ENCODE results near the gene DTD1. TPM values are rescaled to one million over a fixed set of nuclear protein-coding genes. Genes with fewer than 3 reads are reported as not detected.

DTD1 gene
- total RNA-seq, 4 donors from 2014 or later = 12.1 to 44.9 (median 19.9) TPM

DNA sequence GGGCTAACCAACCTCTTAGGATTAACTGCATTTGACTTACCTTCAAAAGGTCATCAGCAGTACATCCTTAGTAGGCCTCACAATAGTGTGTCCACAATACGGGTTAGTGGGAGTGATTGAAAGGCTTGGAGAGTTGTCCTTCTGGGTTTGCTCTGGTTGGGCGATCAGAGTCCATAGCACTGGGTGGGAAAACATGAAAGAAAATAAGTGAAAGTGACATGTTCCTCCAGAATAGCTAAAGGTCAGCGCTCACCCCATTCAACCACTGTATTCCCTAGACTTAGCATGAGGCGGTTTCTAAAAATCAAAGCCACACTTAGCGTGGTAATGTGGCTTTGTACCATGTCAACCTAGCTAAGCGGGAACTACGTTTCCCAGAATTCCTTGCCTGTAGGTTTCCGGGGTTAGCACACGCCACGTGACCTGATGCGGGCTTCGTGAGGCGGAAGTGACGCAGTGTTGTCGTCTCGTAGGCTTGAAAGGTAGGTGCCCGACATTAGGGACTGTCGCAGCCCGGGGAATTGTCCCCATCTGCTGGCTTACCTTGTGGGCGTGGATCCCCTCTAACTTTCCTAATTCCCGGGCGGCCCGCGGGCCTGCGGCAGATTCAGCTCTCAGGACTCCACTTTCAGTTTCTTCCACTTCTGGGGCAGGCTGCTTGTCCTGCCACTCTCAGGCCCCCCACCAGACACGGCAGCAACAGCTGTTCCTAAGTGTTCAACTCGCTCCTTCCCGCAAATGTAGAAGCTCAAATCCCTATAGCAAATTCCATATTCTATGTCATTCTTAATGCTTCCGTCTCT lies 206.0 kb downstream of the DTD1 start:
- 12 to 14% methylated on average over 13 to 18 of the region's 29 CpGs for WGBS, 2 donors (ENCODE audit: low coverage in 1 of 2)
- H3K27me3 ChIP-seq = peaks cover 4% of the 10 kb centered on the region
- peak overlapping the region; percentile 69 to 90 (median 88) for H3K27ac ChIP-seq

DNA sequence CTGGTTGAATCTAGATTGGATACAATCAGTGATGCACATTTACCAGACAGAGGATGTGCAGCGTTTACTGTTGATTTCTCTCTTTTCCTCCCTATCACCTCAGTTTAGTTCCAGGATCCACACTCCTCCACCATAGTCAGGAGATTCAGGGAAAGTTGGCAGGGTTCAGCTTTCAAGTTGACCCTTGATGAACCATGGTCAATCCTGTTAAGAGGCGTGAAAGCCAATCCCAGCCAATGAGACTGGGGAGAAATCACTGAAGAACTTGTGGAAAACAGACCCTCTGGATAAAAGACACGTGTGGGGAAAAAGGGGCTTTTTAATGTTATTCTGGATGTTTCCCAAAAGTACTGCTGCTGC lies 206.6 kb downstream of the DTD1 start:
- Histone ChIP-seq H3K27ac (peak overlapping the region; percentile 69 to 90 (median 88)), H3K4me3 (peak overlapping the region; percentile 62 to 64), H3K9me3 (peaks cover 0 to 7% (median 0%) of the 10 kb centered on the region in 3 donors), H3K36me3 (no peaks in the 10 kb centered on the region), H3K27me3 (peaks cover 4% of the 10 kb centered on the region), H3K4me1 (peaks cover 0 to 13% (median 8%) of the 10 kb centered on the region in 3 donors)
- TF ChIP-seq, protein P1, sequence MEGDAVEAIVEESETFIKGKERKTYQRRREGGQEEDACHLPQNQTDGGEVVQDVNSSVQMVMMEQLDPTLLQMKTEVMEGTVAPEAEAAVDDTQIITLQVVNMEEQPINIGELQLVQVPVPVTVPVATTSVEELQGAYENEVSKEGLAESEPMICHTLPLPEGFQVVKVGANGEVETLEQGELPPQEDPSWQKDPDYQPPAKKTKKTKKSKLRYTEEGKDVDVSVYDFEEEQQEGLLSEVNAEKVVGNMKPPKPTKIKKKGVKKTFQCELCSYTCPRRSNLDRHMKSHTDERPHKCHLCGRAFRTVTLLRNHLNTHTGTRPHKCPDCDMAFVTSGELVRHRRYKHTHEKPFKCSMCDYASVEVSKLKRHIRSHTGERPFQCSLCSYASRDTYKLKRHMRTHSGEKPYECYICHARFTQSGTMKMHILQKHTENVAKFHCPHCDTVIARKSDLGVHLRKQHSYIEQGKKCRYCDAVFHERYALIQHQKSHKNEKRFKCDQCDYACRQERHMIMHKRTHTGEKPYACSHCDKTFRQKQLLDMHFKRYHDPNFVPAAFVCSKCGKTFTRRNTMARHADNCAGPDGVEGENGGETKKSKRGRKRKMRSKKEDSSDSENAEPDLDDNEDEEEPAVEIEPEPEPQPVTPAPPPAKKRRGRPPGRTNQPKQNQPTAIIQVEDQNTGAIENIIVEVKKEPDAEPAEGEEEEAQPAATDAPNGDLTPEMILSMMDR (IDR thresholded peaks at IDR 0.05) = no peak
- TF ChIP-seq POLR2AphosphoS5 (IDR thresholded peaks at IDR 0.05) (no peak), POLR2A (IDR thresholded peaks at IDR 0.05) (no peak), EP300 (IDR thresholded peaks at IDR 0.05) (no peak)
- 35 to 56% methylated on average over 2 to 3 of the region's 3 CpGs for WGBS, 2 donors (ENCODE audit: low coverage in 1 of 2)
- no peak for ATAC-seq

More for the DNA sequence above, 206.0 kb downstream of the DTD1 start:
- TF ChIP-seq, protein P1 (IDR thresholded peaks at IDR 0.05) = no peak
- TF ChIP-seq POLR2AphosphoS5 (IDR thresholded peaks at IDR 0.05) = peak; percentile 76
- peak; percentile 45 to 53 for TF ChIP-seq POLR2A (IDR thresholded peaks at IDR 0.05)
- no peak for TF ChIP-seq EP300 (IDR thresholded peaks at IDR 0.05)
- peak overlapping the region; percentile 62 to 64 for H3K4me3 ChIP-seq
- peak; percentile 97 for ATAC-seq
- peaks cover 0 to 7% (median 0%) of the 10 kb centered on the region in 3 donors for H3K9me3 ChIP-seq
- H3K4me1 ChIP-seq = peaks cover 0 to 13% (median 8%) of the 10 kb centered on the region in 3 donors
- no peaks in the 10 kb centered on the region for H3K36me3 ChIP-seq

DNA sequence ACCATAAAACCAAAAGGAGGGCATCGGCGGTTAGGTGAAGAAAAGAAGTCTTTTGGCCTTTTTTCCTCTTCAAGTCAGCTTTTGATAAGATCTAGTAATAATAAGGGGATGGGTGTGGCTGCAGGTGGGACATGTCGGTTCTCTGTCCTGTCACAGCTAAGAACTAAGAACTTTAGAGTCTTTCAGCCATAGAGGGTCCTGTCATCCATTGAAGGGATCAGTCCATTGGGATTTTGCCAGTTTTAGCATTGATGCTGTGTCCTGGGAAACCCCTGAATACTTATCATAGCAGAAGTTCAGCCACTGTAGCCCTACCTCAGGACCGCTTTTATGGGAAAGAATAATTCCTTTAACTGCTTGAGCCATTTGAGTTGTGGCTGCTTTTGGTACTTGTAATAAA lies 207.5 kb downstream of the DTD1 start:
- peaks cover 0 to 13% (median 8%) of the 10 kb centered on the region in 3 donors for H3K4me1 ChIP-seq
- ATAC-seq = no peak
- H3K4me3 ChIP-seq = no peak overlapping the region
- H3K9me3 ChIP-seq = peaks cover 0 to 7% (median 0%) of the 10 kb centered on the region in 3 donors
- peaks cover 4% of the 10 kb centered on the region for H3K27me3 ChIP-seq
- TF ChIP-seq POLR2AphosphoS5 (IDR thresholded peaks at IDR 0.05) = no peak
- TF ChIP-seq POLR2A (IDR thresholded peaks at IDR 0.05) = no peak
- TF ChIP-seq EP300 (IDR thresholded peaks at IDR 0.05) = no peak
- TF ChIP-seq, protein P1 (IDR thresholded peaks at IDR 0.05) = no peak
- no peak overlapping the region for H3K27ac ChIP-seq
- WGBS, 2 donors (ENCODE audit: low coverage in 1 of 2) = 100% methylated on average over 2 to 4 of the region's 4 CpGs
- no peaks in the 10 kb centered on the region for H3K36me3 ChIP-seq

DNA sequence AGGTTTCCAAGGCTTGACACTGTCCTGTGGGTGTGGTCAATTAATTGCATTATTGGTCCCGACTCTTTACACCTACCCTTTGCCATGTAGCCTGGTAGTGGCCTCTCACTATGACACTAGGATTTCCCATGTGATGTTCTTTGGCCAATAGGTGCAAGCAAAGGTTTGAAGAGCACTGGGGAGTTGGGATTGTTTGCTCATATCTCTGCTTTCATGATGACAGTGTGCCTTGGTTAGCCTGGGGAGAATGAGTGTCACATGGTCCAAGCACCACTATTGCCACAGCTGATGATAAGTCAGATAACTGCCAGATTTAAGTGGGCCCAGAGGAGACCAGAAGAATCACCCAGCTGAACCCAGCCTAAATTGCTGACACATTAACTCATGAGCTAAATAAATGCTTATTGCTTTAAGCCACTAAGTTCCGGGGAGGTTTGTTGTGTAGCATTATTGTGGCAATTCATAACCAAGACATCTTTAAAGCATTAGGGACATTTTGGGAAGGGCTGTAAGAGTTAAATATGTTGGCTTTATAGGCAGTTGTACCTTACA lies 208.5 kb downstream of the DTD1 start:
- H3K4me1 ChIP-seq = peaks cover 0 to 13% (median 8%) of the 10 kb centered on the region in 3 donors
- no peak overlapping the region for H3K27ac ChIP-seq
- TF ChIP-seq EP300 (IDR thresholded peaks at IDR 0.05) (no peak), POLR2A (IDR thresholded peaks at IDR 0.05) (no peak), POLR2AphosphoS5 (IDR thresholded peaks at IDR 0.05) (no peak)
- TF ChIP-seq, protein P1 (IDR thresholded peaks at IDR 0.05) = no peak
- H3K27me3 ChIP-seq = no peaks in the 10 kb centered on the region
- no peaks in the 10 kb centered on the region for H3K36me3 ChIP-seq
- ATAC-seq = no peak
- peaks cover 0 to 7% (median 0%) of the 10 kb centered on the region in 3 donors for H3K9me3 ChIP-seq
- 85 to 92% methylated on average over 2 of the region's 2 CpGs for WGBS, 2 donors (ENCODE audit: low coverage in 1 of 2)
- H3K4me3 ChIP-seq = no peak overlapping the region

Measured in gastroesophageal sphincter (tissue), 4 donors.